ENCODE data around the gene DYTN. TPM values are rescaled to one million over a fixed set of nuclear protein-coding genes. Genes with fewer than 3 reads are reported as not detected.
A peak's percentile ranks its signal among the peaks of the same experiment; 100 is the strongest.

DYTN gene
- total and polyA plus RNA-seq, 12 donors: not detected

- no peak overlapping the region for H3K4me3 ChIP-seq
- DNase-seq: no peak
- peaks cover 0 to 10% (median 0%) of the 10 kb centered on the region in 9 donors for H3K36me3 ChIP-seq
- 68 to 72% methylated on average over 7 of the region's 7 CpGs for WGBS, 2 donors
- peak overlapping the region in 6 of 10 donors; percentile 23 to 75 (median 52) for H3K27ac ChIP-seq
- no peaks in the 10 kb centered on the region for H3K27me3 ChIP-seq
- H3K4me1 ChIP-seq: peaks cover 0 to 12% (median 0%) of the 10 kb centered on the region in 9 donors
- H3K9me3 ChIP-seq: no peaks in the 10 kb centered on the region
- intact Hi-C loops (cut with DNase I): no loop called here
- no peak for TF ChIP-seq CTCF (IDR thresholded peaks at IDR 0.05)
- peak in 6 of 8 donors; percentile 54 to 66 (median 61) for ATAC-seq
These were observed 102.6 kb downstream of the DYTN start for GRCh38 chr2:206615417-206616089.

- 69 to 78% methylated on average over 6 of the region's 6 CpGs for WGBS, 2 donors
- intact Hi-C loops (cut with DNase I): no loop called here
- H3K9me3 ChIP-seq: no peaks in the 10 kb centered on the region
- peaks cover 0 to 10% (median 0%) of the 10 kb centered on the region in 9 donors for H3K36me3 ChIP-seq
- H3K4me3 ChIP-seq: no peak overlapping the region
- TF ChIP-seq CTCF (IDR thresholded peaks at IDR 0.05): no peak
- no peaks in the 10 kb centered on the region for H3K27me3 ChIP-seq
- DNase-seq: no peak
- ATAC-seq: peak in 5 of 8 donors; percentile 42 to 67 (median 50)
- H3K27ac ChIP-seq: peak overlapping the region in 4 of 10 donors; percentile 23 to 75 (median 62)
- H3K4me1 ChIP-seq: peaks cover 0 to 12% (median 0%) of the 10 kb centered on the region in 9 donors
These were observed 103.4 kb downstream of the DYTN start for GRCh38 chr2:206614811-206615210.

GRCh38 chr2:206611736-206612135 is 106.5 kb downstream of the DYTN start:
- no peak for ATAC-seq
- no peaks in the 10 kb centered on the region for H3K9me3 ChIP-seq
- TF ChIP-seq CTCF (IDR thresholded peaks at IDR 0.05): no peak
- 45 to 48% methylated on average over 3 of the region's 3 CpGs for WGBS, 2 donors
- H3K4me3 ChIP-seq: no peak overlapping the region
- H3K36me3 ChIP-seq: peaks cover 0 to 10% (median 0%) of the 10 kb centered on the region in 9 donors
- H3K27me3 ChIP-seq: no peaks in the 10 kb centered on the region
- intact Hi-C loops (cut with DNase I): no loop called here
- no peak for DNase-seq
- H3K4me1 ChIP-seq: peaks cover 0 to 12% (median 0%) of the 10 kb centered on the region in 9 donors
- H3K27ac ChIP-seq: no peak overlapping the region

GRCh38 chr2:206611191-206611590 is 107.0 kb downstream of the DYTN start:
- 94 to 96% methylated on average over 6 of the region's 6 CpGs for WGBS, 2 donors
- ATAC-seq (no peak), DNase-seq (no peak)
- H3K9me3 ChIP-seq: no peaks in the 10 kb centered on the region
- peaks cover 0 to 12% (median 0%) of the 10 kb centered on the region in 9 donors for H3K4me1 ChIP-seq
- intact Hi-C loops (cut with DNase I): no loop called here
- H3K36me3 ChIP-seq: peaks cover 0 to 10% (median 0%) of the 10 kb centered on the region in 9 donors
- no peak overlapping the region for H3K4me3 ChIP-seq
- no peak overlapping the region for H3K27ac ChIP-seq
- H3K27me3 ChIP-seq: no peaks in the 10 kb centered on the region
- no peak for TF ChIP-seq CTCF (IDR thresholded peaks at IDR 0.05)

Data from heart right ventricle (tissue), 16 donors.